ENCODE data around the gene DDX43. TPM values are rescaled to one million over a fixed set of nuclear protein-coding genes. Genes with fewer than 3 reads are reported as not detected.
"Not testable (repeated sequence)": the region's sequence is repeated elsewhere in the genome, so short reads cannot be mapped to it uniquely, and the experiment has no call there.

DDX43 gene
- total RNA-seq, 1 donor from 2014 or later: 0.30 TPM

GRCh38 chr6:73388800-73389512 lies 5.7 kb upstream of the DDX43 start:
- DNase-seq: peak; percentile 1

GRCh38 chr6:73389854-73390253 lies 4.8 kb upstream of the DDX43 start:
- DNase-seq: no peak

- no peak for DNase-seq
Measured at GRCh38 chr6:73391675-73392074, 3.0 kb upstream of the DDX43 start.

- not testable (repeated sequence) for DNase-seq
Measured at GRCh38 chr6:73392188-73392587, 2.4 kb upstream of the DDX43 start.

GRCh38 chr6:73393278-73393677 lies 1.4 kb upstream of the DDX43 start:
- DNase-seq: no peak

- no peak for DNase-seq
Measured at GRCh38 chr6:73395875-73396274, 1.2 kb downstream of the DDX43 start.

- no peak for DNase-seq
Measured at GRCh38 chr6:73400656-73401055, 6.0 kb downstream of the DDX43 start.

GRCh38 chr6:73409395-73409794 lies 14.8 kb downstream of the DDX43 start:
- no peak for DNase-seq

GRCh38 chr6:73413102-73413501 lies 18.5 kb downstream of the DDX43 start:
- no peak for DNase-seq

- no peak for DNase-seq
Measured at GRCh38 chr6:73418081-73418741, 23.6 kb downstream of the DDX43 start.

- no peak for DNase-seq
Measured at GRCh38 chr6:73421534-73421933, 26.9 kb downstream of the DDX43 start.

- DNase-seq: no peak
Measured at GRCh38 chr6:73435236-73435635, 40.6 kb downstream of the DDX43 start.

GRCh38 chr6:73443555-73443954 lies 48.9 kb downstream of the DDX43 start:
- DNase-seq: no peak

GRCh38 chr6:73451223-73452106 lies 56.8 kb downstream of the DDX43 start:
- DNase-seq: peak; percentile 14

- peak; percentile 51 for DNase-seq
Measured at GRCh38 chr6:73452107-73452461, 57.5 kb downstream of the DDX43 start, which contains the start of gene CGAS. TSS of gene CGAS (minus strand) at chr6:73452297. CDS start at chr6:73452181, 116 bp downstream.

GRCh38 chr6:73455865-73456629 lies 61.4 kb downstream of the DDX43 start:
- no peak for DNase-seq

- not testable (repeated sequence) for DNase-seq
Measured at GRCh38 chr6:73459474-73459873, 64.8 kb downstream of the DDX43 start.

GRCh38 chr6:73460056-73460455 lies 65.4 kb downstream of the DDX43 start:
- DNase-seq: no peak

GRCh38 chr6:73461537-73462350 lies 67.1 kb downstream of the DDX43 start, which contains the start of gene MTO1:
TSS of gene MTO1 (plus strand) at chr6:73461737. CDS start at chr6:73461855, 118 bp downstream.
- peak; percentile 93 for DNase-seq
